Endothelial cell of umbilical vein (primary cell): Measurements from ENCODE around the gene BLM. TPM values are rescaled to one million over a fixed set of nuclear protein-coding genes. Genes with fewer than 3 reads are reported as not detected.

Source experiments
- BruUV-seq: library from RNA; stranded (reverse); fragments of 400-500 nt; replicated peaks from 2 replicates; lab custom pipeline; 2021; lab: Mats Ljungman, UMichigan
- CTCF ChIA-PET: fragments of 300-600, 350-600 bp; sonication (Branson Sonifier 250); formaldehyde crosslinking; loops from one replicate; lab custom pipeline; 2021; ENCODE audit warnings: antibody characterized with exemption, inconsistent platforms; lab: Charles Lee
- POLR2A ChIA-PET: fragments of 300-600, 350-600 bp; sonication (Branson Sonifier 250); formaldehyde crosslinking; loops from one replicate; lab custom pipeline; 2021; ENCODE audit warnings: antibody characterized with exemption, inconsistent platforms; lab: Charles Lee
- DNase-seq: peaks from one replicate; pipeline ENCODE4 v3.0.0-alpha.2; 2011; ENCODE audit warnings: low read depth, low spot score
- FAIRE-seq: peaks from 2 replicates; lab custom pipeline; 2011; peaks lifted over from hg19 to GRCh38; lab: Jason Lieb, UNC
- H2AFZ ChIP-seq: 2 replicates; pipeline ENCODE4 v1.6.0; 2012; ENCODE audit warnings: low read depth, low read length, control low read depth, inconsistent platforms
- H3K27ac ChIP-seq: 2 replicates; pipeline ENCODE4 v1.5.1; 2011; ENCODE audit warnings: low read depth, mild to moderate bottlenecking, control low read depth, low read length, moderate library complexity; ENCODE audit not compliant: insufficient read depth
- H3K27me3 ChIP-seq, 2 experiments: 2 replicates each; pipeline versions ENCODE4 v1.6.0 to v1.6.1; 2011; ENCODE audit warnings: low read length in 2 of 2, mixed read lengths in 1 of 2; ENCODE audit not compliant: control insufficient read depth in 2 of 2, insufficient read depth in 2 of 2
- H3K36me3 ChIP-seq, 2 experiments: 2 replicates in 1 of 2; 3 replicates in 1 of 2; pipeline ENCODE4 v1.5.1; 2011; ENCODE audit warnings: low read length in 2 of 2, mild to moderate bottlenecking in 1 of 2, moderate library complexity in 1 of 2; ENCODE audit not compliant: control insufficient read depth in 2 of 2, insufficient read depth in 2 of 2; ENCODE audit errors: extremely low read depth in 1 of 2
- H3K4me1 ChIP-seq: 3 replicates; pipeline ENCODE4 v1.5.1; 2011; ENCODE audit warnings: mild to moderate bottlenecking, low read length; ENCODE audit not compliant: control insufficient read depth, insufficient read depth; ENCODE audit errors: extremely low read depth
- H3K4me2 ChIP-seq: 2 replicates; pipeline ENCODE4 v1.6.1; 2011; ENCODE audit warnings: low read length, control low read depth, mixed read lengths; ENCODE audit not compliant: insufficient read depth
- H3K4me3 ChIP-seq, 3 experiments: fragments of 200-600 bp in 1 of 3; sonication (generic), shearing (Covaris generic) in 1 of 3; replicated peaks in 1 of 3; 2 replicates each; pipeline ENCODE4 v1.5.1; 2011 to 2016; ENCODE audit warnings: control low read depth in 3 of 3, low read length in 3 of 3, mild to moderate bottlenecking in 2 of 3, inconsistent platforms in 1 of 3, low read depth in 1 of 3, moderate library complexity in 1 of 3; ENCODE audit not compliant: insufficient read depth in 1 of 3
- H3K79me2 ChIP-seq: 2 replicates; pipeline ENCODE4 v1.6.0; 2012; ENCODE audit warnings: low read length, inconsistent platforms; ENCODE audit not compliant: control insufficient read depth, insufficient read depth
- H3K9ac ChIP-seq: replicated peaks from 2 replicates; pipeline ENCODE3; 2011; ENCODE audit warnings: low read length, control low read depth; ENCODE audit not compliant: insufficient read depth; ENCODE audit errors: extremely low read depth
- H3K9me1 ChIP-seq: replicated peaks from 3 replicates; pipeline ENCODE4 v1.6.0; 2011; ENCODE audit warnings: mild to moderate bottlenecking, low read length; ENCODE audit not compliant: control insufficient read depth, insufficient read depth; ENCODE audit errors: extremely low read depth
- H3K9me3 ChIP-seq: replicated peaks from 2 replicates; pipeline ENCODE4 v1.5.1; 2012; ENCODE audit warnings: low read length, inconsistent platforms; ENCODE audit not compliant: control insufficient read depth, insufficient read depth
- H4K20me1 ChIP-seq: replicated peaks from 2 replicates; pipeline ENCODE3; 2011; ENCODE audit warnings: mild to moderate bottlenecking, low read length; ENCODE audit not compliant: control insufficient read depth, insufficient read depth; ENCODE audit errors: extremely low read depth
- EZH2 ChIP-seq: IDR thresholded peaks from 2 replicates; pipeline ENCODE4 v1.6.1; 2012; ENCODE audit warnings: borderline replicate concordance, low read depth, mild to moderate bottlenecking, moderate library complexity, low read length, inconsistent platforms; ENCODE audit not compliant: severe bottlenecking
- FOS ChIP-seq: IDR thresholded peaks from 2 replicates; pipeline ENCODE4 v1.6.1; 2011; ENCODE audit warnings: mild to moderate bottlenecking, low read length, moderate library complexity, borderline replicate concordance; ENCODE audit not compliant: insufficient read depth
- GATA2 ChIP-seq: IDR thresholded peaks from 2 replicates; pipeline ENCODE4 v1.7.0; 2011; ENCODE audit warnings: low read depth, mild to moderate bottlenecking, moderate library complexity, mixed read lengths, low read length; ENCODE audit not compliant: insufficient read length, insufficient read depth
- JUN ChIP-seq: IDR thresholded peaks from 2 replicates; pipeline ENCODE4 v1.6.1; 2011; ENCODE audit warnings: borderline replicate concordance, low read depth; ENCODE audit not compliant: insufficient read length, insufficient read depth
- MYC ChIP-seq: IDR thresholded peaks from one replicate; pipeline ENCODE4 v1.6.1; 2011; ENCODE audit warnings: mild to moderate bottlenecking, low read depth, low read length
- POLR2A ChIP-seq: IDR thresholded peaks from 2 replicates; pipeline ENCODE4 v1.6.1; 2012; ENCODE audit warnings: low read depth, mild to moderate bottlenecking, control low read depth, low read length
- POLR2AphosphoS5 ChIP-seq: IDR thresholded peaks from 2 replicates; pipeline ENCODE4 v1.6.1; 2012; ENCODE audit warnings: low read depth, mild to moderate bottlenecking, control low read depth, low read length, moderate library complexity; ENCODE audit not compliant: insufficient read depth
- dilution Hi-C: fragments of 300-500 bp; cut with MboI; formaldehyde crosslinking; loops from one replicate; pipeline ENCODE4 v1.15.0; 2019; ENCODE audit warnings: low sequenced_read_pairs; ENCODE audit not compliant: extremely low pct_ligation_motif_present
- intact Hi-C: fragments of 100-400 bp; cut with micrococcal nuclease; formaldehyde crosslinking; loops from one replicate; pipeline ENCODE4 v1.10.0; 2022
- polyA plus RNA-seq, 4 experiments: library from polyadenylated mRNA; depleted of rRNA in 3 of 4; stranded (reverse) in 3 of 4; unstranded in 1 of 4; fragments of >200 nt; gene quantifications; 2 replicates each; pipeline versions ENCODE4 v1.2.1 to v1.2.3, GENCODE V29; 2011 to 2012; ENCODE audit warnings: missing spikeins in 1 of 4
- total RNA-seq: library from RNA; stranded (reverse); gene quantifications from 2 replicates; pipeline ENCODE4 v1.2.3, GENCODE V29; 2021
- TF ChIP-seq, protein P1 (sequence below): IDR thresholded peaks from 2 replicates; pipeline ENCODE4 v1.6.1; 2011; ENCODE audit not compliant: insufficient read depth, insufficient read length
- TF ChIP-seq, protein P2 (sequence below), 2 donors: IDR thresholded peaks; 1 replicate in 1 of 2; 2 replicates in 1 of 2; pipeline ENCODE4 v1.5.1; 2011; ENCODE audit warnings: low read length in 2 of 2, mild to moderate bottlenecking in 2 of 2, moderate library complexity in 2 of 2, control low read depth in 1 of 2, inconsistent platforms in 1 of 2, low read depth in 1 of 2; ENCODE audit not compliant: insufficient read depth in 1 of 2; ENCODE audit errors: extremely low read depth in 1 of 2

BLM gene
- total and polyA plus RNA-seq, 2 donors (not counting 3 experiments of a cell fraction or from before 2014, with no cell fraction given) = 3.8 to 17.3 TPM

DNA sequence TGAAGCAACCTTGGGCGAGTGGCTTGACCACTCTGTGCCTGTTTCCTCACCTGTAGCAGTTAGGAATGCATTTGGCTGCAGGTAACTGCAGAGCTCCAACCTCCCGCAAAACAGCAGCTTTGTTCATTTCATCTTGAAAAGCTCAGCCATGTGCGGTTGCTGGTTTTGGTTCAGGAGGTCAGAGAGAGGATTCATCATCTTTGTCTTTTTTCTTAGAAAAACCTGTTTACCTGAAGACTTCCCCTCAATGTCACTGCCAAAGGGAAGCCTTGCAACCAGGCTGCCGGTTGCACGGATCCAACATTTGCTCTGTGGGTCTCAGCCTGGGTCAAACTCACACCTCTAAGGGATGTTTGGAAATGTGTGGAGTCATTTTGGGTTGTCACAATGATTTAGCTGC, 134.8 kb downstream of the BLM start:
- no peak for FAIRE-seq
- intact Hi-C loops (no loop called here), dilution Hi-C loops (no loop called here)
- TF ChIP-seq JUN (no peak), FOS (no peak), EZH2 (no peak), POLR2AphosphoS5 (no peak)
- TF ChIP-seq, protein P1, sequence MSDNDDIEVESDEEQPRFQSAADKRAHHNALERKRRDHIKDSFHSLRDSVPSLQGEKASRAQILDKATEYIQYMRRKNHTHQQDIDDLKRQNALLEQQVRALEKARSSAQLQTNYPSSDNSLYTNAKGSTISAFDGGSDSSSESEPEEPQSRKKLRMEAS = no peak
- DNase-seq = no peak
- H3K4me2 ChIP-seq = no peak overlapping the region
- H3K9me1 ChIP-seq = no peaks in the 10 kb centered on the region
- no peaks in the 10 kb centered on the region for H3K9me3 ChIP-seq
- H3K27ac ChIP-seq = no peak overlapping the region
- H2AFZ ChIP-seq = no peak overlapping the region
- no peaks in the 10 kb centered on the region for H3K36me3 ChIP-seq
- no peaks in the 10 kb centered on the region for H4K20me1 ChIP-seq
- BruUV-seq = no TSS peak
- no peak overlapping the region for H3K4me3 ChIP-seq
- H3K4me1 ChIP-seq = no peaks in the 10 kb centered on the region
- H3K79me2 ChIP-seq = no peaks in the 10 kb centered on the region
- peaks cover 0 to 3% of the 10 kb centered on the region in 2 experiments for H3K27me3 ChIP-seq
- ChIA-PET POLR2A (interaction anchor here (0.7 kb wide), 1 partner anchor 15 kb away, joined by 4 read pairs; no protein-coding TSS in a partner anchor), CTCF (no interaction called here)
- H3K9ac ChIP-seq = no peak overlapping the region

GRCh38 chr15:90855139-90855538, 138.0 kb downstream of the BLM start:
- dilution Hi-C loops = no loop called here
- CTCF ChIA-PET = no interaction called here

More at GRCh38 chr15:90855139-90855538, 138.0 kb downstream of the BLM start:
- BruUV-seq = no TSS peak
- Histone ChIP-seq H3K9me3 (no peaks in the 10 kb centered on the region), H3K79me2 (no peaks in the 10 kb centered on the region), H3K9ac (no peak overlapping the region), H3K9me1 (no peaks in the 10 kb centered on the region), H4K20me1 (no peaks in the 10 kb centered on the region), H3K4me1 (no peaks in the 10 kb centered on the region), H3K27ac (no peak overlapping the region), H3K36me3 (no peaks in the 10 kb centered on the region), H3K4me3 (no peak overlapping the region), H2AFZ (no peak overlapping the region), H3K27me3 (peaks cover 0 to 3% of the 10 kb centered on the region in 2 experiments), H3K4me2 (no peak overlapping the region)
- DNase-seq (no peak), FAIRE-seq (no peak)
- POLR2A ChIA-PET = no interaction called here
- TF ChIP-seq MYC (no peak), GATA2 (no peak), POLR2A (no peak), JUN (no peak), FOS (no peak), POLR2AphosphoS5 (no peak), EZH2 (no peak)
- TF ChIP-seq, protein P2, sequence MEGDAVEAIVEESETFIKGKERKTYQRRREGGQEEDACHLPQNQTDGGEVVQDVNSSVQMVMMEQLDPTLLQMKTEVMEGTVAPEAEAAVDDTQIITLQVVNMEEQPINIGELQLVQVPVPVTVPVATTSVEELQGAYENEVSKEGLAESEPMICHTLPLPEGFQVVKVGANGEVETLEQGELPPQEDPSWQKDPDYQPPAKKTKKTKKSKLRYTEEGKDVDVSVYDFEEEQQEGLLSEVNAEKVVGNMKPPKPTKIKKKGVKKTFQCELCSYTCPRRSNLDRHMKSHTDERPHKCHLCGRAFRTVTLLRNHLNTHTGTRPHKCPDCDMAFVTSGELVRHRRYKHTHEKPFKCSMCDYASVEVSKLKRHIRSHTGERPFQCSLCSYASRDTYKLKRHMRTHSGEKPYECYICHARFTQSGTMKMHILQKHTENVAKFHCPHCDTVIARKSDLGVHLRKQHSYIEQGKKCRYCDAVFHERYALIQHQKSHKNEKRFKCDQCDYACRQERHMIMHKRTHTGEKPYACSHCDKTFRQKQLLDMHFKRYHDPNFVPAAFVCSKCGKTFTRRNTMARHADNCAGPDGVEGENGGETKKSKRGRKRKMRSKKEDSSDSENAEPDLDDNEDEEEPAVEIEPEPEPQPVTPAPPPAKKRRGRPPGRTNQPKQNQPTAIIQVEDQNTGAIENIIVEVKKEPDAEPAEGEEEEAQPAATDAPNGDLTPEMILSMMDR (IDR thresholded peaks at IDR 0.05; ENCODE audit: extremely low read depth in 1 of 2, insufficient read depth in 1 of 2, low read depth in 1 of 2, low read length in 2 of 2) = no peak
- TF ChIP-seq, protein P1 = no peak
- intact Hi-C loops = no loop called here
